GM21390 (cell line): ENCODE measurements around the gene SYT8.
"Not testable (repeated sequence)": the region's sequence is repeated elsewhere in the genome, so short reads cannot be mapped to it uniquely, and the experiment has no call there.

Source experiments
- ATAC-seq: cut with Tn5 transposase; IDR thresholded peaks from one replicate; pipeline ENCODE4 v1.9.1; 2021; ENCODE audit not compliant: unreplicated experiment

Gene SYT8

DNA sequence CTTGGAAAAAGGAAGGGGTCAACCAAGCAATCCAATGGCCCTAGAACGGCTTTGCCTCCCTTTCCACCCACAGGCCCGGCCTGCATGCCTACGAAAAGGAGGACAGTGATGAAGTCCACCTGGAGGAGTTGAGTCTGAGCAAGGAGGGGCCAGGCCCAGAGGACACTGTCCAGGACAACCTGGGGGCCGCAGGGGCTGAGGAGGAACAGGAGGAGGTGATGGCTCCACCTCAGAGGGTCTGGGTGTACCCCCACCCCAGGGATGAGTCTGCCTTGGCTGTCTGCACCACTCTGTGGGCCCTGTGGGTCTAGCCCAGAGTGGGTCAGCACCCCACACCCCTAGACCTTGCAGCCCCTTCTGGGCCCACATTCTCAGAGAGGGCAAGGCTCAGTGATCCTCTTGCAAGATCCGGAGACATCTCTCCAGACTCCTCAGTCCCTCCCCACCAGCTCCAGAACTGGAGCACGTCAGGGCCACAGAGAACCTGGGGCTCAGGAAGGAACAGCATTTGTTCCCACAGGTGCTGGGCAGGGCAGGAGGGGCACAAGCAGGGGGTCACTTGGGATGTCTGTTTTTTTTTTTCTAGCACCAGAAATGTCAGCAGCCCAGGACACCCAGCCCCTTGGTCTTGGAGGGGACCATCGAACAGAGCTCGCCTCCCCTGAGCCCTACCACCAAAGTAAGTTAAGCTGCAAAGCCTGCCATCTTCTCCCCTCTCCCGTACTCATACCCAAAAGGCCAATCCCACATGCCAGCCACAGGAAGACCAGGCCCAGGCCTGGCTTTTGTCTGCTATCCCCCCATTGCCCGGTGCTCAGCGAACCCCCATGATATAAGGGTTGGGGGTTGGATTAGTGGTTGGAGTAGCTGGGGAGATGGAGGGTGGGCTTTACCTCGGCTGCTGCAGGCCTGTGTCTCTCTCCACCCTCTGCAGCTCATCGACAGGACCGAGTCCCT, 48.8 kb downstream of the SYT8 start:
- no peak for ATAC-seq

DNA sequence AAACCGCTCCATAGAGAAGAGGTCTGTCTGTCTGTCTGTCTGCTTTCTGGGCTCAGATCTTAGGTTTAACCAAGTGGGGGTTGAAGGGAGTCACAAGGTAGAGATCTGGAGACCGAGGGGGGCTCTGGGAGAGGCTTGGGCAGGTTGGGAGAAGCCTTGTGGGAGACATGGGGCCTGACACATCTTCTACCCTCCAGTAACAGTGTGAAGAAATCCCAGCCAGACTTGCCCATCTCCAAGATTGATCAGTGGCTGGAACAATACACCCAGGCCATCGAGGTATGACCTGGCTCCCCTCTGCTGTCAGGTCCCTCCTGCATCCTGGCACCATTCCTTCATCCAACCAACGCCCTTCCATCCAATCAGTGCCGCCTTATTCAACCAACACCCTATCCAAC, 49.5 kb downstream of the SYT8 start:
- ATAC-seq = no peak

DNA sequence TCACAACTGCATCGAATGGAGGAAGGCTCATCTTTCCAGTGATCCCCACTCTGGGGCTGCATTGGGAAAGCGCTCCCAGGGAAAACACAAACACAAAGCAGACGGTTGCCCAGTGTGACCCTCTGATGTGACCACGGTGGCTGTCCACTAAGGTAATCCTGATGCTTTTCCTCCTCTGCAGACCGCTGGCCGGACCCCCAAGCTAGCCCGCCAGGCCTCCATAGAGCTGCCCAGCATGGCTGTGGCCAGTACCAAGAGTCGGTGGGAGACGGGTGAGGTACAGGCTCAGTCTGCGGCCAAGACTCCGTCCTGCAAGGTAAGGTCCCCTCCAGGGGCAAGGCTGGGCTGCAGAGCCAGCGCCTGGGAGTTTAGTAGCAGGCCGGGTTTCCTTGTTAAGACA, 51.8 kb downstream of the SYT8 start:
- ATAC-seq = not testable (repeated sequence)
